ENCODE results near the gene SPATA16. TPM values are rescaled to one million over a fixed set of nuclear protein-coding genes. Genes with fewer than 3 reads are reported as not detected.

Gene SPATA16
- total and polyA plus RNA-seq, 2 of the 13 experiments (the other 11 are each of a cell fraction or from before 2014, with no cell fraction given), result not detected

DNA sequence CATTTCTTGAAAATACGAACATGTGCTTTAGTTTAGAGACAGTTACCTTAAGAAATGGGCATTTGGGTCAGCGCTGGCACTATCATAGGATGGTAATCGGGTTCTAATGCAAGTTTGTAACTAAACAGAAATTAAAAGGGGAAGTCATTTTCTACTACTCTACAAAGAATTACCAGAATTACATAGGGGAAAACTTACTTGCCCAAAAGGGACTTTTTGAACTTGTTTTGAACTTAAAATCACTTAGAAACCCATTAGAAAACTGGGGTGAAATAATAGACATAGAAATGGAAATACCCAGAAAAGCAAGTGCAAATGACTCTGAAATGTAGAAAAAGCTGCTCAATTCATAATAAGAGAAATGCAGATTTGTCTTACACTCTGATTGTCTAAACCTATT is 44.9 kb downstream of the SPATA16 start:
- ChIA-PET POLR2A (no interaction called here), CTCF (ENCODE audit: low intra/inter-chr PET ratio, low total read pairs) (no interaction called here)
- Histone ChIP-seq H4K20me1 (ENCODE audit: insufficient read depth, low read length) (no peaks in the 10 kb centered on the region), H3K4me1 (ENCODE audit: insufficient read depth, low read length) (no peaks in the 10 kb centered on the region), H3K4me3 (replicated peaks in 1 of 3; ENCODE audit: insufficient read depth in 1 of 3, low read depth in 2 of 3, low read length in 3 of 3) (no peak overlapping the region), H3K27ac (ENCODE audit: extremely low read length, insufficient read depth, low read length) (no peak overlapping the region), H3K79me2 (ENCODE audit: insufficient read depth, low read length) (no peaks in the 10 kb centered on the region), H3K9ac (ENCODE audit: insufficient read depth, low read depth, low read length) (no peak overlapping the region), H3K4me2 (ENCODE audit: low read depth, low read length) (no peak overlapping the region), H3K36me3 (replicated peaks in 1 of 2; ENCODE audit: control insufficient read depth in 1 of 2, insufficient read depth in 2 of 2, low read length in 2 of 2) (no peaks in the 10 kb centered on the region), H3K27me3 (ENCODE audit: control insufficient read depth in 1 of 2, insufficient read depth in 2 of 2, low read length in 2 of 2) (no peaks in the 10 kb centered on the region), H2AFZ (ENCODE audit: low read length) (no peak overlapping the region), H3K9me3 (ENCODE audit: low read length) (no peaks in the 10 kb centered on the region)
- DNase-seq (ENCODE audit: low spot score) (no peak), FAIRE-seq (no peak), ATAC-seq (no peak)
- no TSS peak for BruUV-seq (replicated peaks)
- WGBS (ENCODE audit: low lambda C conversion rate), result 4% methylated on average over 3 of the region's 3 CpGs
- in situ Hi-C loops (cut with HindIII; ENCODE audit: extremely low pct_ligation_motif_present, low pct_unique_long_range_greater_than_20kb) (no loop called here), intact Hi-C loops (cut with micrococcal nuclease; ENCODE audit: unreplicated experiment) (no loop called here)
- no peak for TF ChIP-seq SCMH1 (CRISPR knock-in tag; IDR thresholded peaks at IDR 0.05; ENCODE audit: borderline replicate concordance)

DNA sequence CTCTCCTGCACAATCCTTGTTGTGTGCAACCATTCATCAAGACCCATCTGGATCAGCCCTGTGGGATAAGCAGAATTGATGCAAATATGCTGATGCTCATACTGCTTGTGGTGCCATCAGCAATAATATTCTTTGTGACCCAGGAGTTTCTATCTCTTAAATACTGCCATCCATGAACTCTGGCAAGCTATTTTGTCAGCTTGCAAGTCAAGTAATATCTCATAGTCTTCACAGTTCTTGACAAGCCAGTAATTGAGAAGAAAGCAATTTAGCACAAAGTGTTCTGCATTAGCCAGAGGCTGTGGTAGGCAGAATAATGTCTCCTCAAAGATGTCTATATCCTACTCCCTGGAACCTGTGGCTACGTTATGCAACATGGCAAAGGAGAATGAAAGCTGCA is 49.0 kb downstream of the SPATA16 start:
- H3K4me1 ChIP-seq (ENCODE audit: insufficient read depth, low read length), result no peaks in the 10 kb centered on the region
- no peaks in the 10 kb centered on the region for H3K79me2 ChIP-seq (ENCODE audit: insufficient read depth, low read length)
- no peak overlapping the region for H3K4me3 ChIP-seq (replicated peaks in 1 of 3; ENCODE audit: insufficient read depth in 1 of 3, low read depth in 2 of 3, low read length in 3 of 3)
- intact Hi-C loops (cut with micrococcal nuclease; ENCODE audit: unreplicated experiment) (no loop called here), in situ Hi-C loops (cut with HindIII; ENCODE audit: extremely low pct_ligation_motif_present, low pct_unique_long_range_greater_than_20kb) (no loop called here)
- no peak overlapping the region for H3K9ac ChIP-seq (ENCODE audit: insufficient read depth, low read depth, low read length)
- TF ChIP-seq NCOR1 (IDR thresholded peaks at IDR 0.05; ENCODE audit: borderline replicate concordance, low read length) (no peak), CC2D1A (CRISPR knock-in tag; IDR thresholded peaks at IDR 0.05) (no peak), ZKSCAN8 (CRISPR knock-in tag; IDR thresholded peaks at IDR 0.05; ENCODE audit: borderline replicate concordance) (no peak), ZNF501 (CRISPR knock-in tag; IDR thresholded peaks at IDR 0.05) (no peak)
- no peaks in the 10 kb centered on the region for H3K36me3 ChIP-seq (replicated peaks in 1 of 2; ENCODE audit: control insufficient read depth in 1 of 2, insufficient read depth in 2 of 2, low read length in 2 of 2)
- no peak overlapping the region for H3K27ac ChIP-seq (ENCODE audit: extremely low read length, insufficient read depth, low read length)
- no peak overlapping the region for H2AFZ ChIP-seq (ENCODE audit: low read length)
- DNase-seq (ENCODE audit: low spot score) (no peak), FAIRE-seq (no peak), ATAC-seq (no peak)
- no peak overlapping the region for H3K4me2 ChIP-seq (ENCODE audit: low read depth, low read length)
- BruUV-seq (replicated peaks), result no TSS peak
- POLR2A ChIA-PET, result no interaction called here
- H4K20me1 ChIP-seq (ENCODE audit: insufficient read depth, low read length), result no peaks in the 10 kb centered on the region
- H3K9me3 ChIP-seq (ENCODE audit: low read length), result no peaks in the 10 kb centered on the region
- 0% methylated on average over 1 of the region's 1 CpG for WGBS (ENCODE audit: low lambda C conversion rate)
- CTCF ChIA-PET (ENCODE audit: low intra/inter-chr PET ratio, low total read pairs), result no interaction called here
- H3K27me3 ChIP-seq (ENCODE audit: control insufficient read depth in 1 of 2, insufficient read depth in 2 of 2, low read length in 2 of 2), result no peaks in the 10 kb centered on the region
